Mesothelial cell of epicardium (in vitro differentiated cells): ENCODE results near the gene CRACR2A. TPM values are rescaled to one million over a fixed set of nuclear protein-coding genes. Genes with fewer than 3 reads are reported as not detected.

Source experiments
- DNase-seq, 2 experiments: peaks; one replicate each; pipeline ENCODE4 v3.0.0; 2021; ENCODE audit warnings: low spot score in 2 of 2; ENCODE audit not compliant: unreplicated experiment in 2 of 2
- H3K27ac Mint-ChIP-seq: 2 replicates; pipeline ENCODE4 v1.8.0; 2021; ENCODE audit warnings: mixed read lengths
- H3K27me3 Mint-ChIP-seq: 2 replicates; pipeline ENCODE4 v1.8.0; 2021; ENCODE audit warnings: low read depth, mixed read lengths
- H3K36me3 Mint-ChIP-seq: 2 replicates; pipeline ENCODE4 v1.8.0; 2021; ENCODE audit warnings: mixed read lengths
- H3K4me1 Mint-ChIP-seq: 2 replicates; pipeline ENCODE4 v1.8.0; 2021; ENCODE audit warnings: mixed read lengths
- H3K4me3 Mint-ChIP-seq: 2 replicates; pipeline ENCODE4 v1.8.0; 2021; ENCODE audit warnings: mild to moderate bottlenecking, moderate library complexity, mixed read lengths
- H3K9me3 Mint-ChIP-seq: 2 replicates; pipeline ENCODE4 v1.8.0; 2021; ENCODE audit warnings: mixed read lengths
- total RNA-seq: library from RNA; stranded (reverse); gene quantifications from 3 replicates; pipeline ENCODE4 v1.2.1, GENCODE V29; 2021
- TF ChIP-seq, protein P1 (sequence below): fragments of 200-600 bp; sonication (generic); IDR thresholded peaks from one replicate; pipeline ENCODE4 v1.5.0; 2021; ENCODE audit warnings: antibody characterized with exemption; ENCODE audit not compliant: unreplicated experiment

CRACR2A gene
- total RNA-seq, 1 donor from 2014 or later = 1.0 TPM

DNA sequence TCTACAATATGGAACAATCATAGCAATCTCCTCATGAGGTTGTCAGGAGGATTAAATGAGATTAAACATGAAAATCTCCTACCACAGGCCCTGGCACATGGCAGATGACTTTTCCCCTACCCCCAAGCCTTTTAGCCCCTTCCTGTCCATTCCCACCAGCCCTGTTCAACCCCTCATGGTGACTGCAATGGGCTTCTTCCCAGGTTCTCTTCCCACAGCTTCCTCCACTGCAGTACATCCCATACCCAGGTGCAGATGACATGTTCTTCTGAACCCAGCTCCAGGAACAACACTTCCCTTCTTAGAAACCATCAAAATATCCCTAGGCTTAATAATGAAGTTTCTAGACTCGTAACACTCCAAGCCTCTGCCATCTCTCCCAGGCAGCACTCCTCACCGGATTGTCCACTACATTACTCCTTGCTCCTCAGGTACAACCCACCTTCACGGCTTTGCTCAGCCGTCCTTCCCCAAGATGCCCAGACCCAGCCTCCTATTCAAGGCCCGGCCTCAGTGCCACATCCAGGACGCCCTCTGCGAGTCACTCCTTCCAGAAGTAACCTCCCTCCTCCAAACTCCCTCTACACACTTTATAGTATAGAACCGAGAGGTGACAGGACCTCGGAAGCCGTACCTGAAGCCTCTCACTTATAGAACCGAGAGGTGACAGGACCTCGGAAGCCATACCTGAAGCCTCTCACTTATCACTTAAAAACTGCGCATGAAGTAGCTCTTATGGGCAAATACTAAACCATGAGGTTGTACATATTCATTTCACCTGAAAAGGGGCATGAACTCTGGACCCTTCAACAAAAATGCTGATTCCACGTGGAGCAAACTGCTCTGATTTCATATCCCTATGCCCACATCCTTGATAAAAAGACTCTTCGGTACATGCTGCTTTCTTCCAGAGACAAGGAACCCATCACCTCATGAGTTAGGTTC lies 1.5 kb downstream of the CRACR2A start:
- DNase-seq = peak in 1 of 2 experiments; percentile 21
- peak overlapping the region; percentile 58 for H3K4me3 Mint-ChIP-seq
- TF ChIP-seq, protein P1, sequence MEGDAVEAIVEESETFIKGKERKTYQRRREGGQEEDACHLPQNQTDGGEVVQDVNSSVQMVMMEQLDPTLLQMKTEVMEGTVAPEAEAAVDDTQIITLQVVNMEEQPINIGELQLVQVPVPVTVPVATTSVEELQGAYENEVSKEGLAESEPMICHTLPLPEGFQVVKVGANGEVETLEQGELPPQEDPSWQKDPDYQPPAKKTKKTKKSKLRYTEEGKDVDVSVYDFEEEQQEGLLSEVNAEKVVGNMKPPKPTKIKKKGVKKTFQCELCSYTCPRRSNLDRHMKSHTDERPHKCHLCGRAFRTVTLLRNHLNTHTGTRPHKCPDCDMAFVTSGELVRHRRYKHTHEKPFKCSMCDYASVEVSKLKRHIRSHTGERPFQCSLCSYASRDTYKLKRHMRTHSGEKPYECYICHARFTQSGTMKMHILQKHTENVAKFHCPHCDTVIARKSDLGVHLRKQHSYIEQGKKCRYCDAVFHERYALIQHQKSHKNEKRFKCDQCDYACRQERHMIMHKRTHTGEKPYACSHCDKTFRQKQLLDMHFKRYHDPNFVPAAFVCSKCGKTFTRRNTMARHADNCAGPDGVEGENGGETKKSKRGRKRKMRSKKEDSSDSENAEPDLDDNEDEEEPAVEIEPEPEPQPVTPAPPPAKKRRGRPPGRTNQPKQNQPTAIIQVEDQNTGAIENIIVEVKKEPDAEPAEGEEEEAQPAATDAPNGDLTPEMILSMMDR = no peak
- H3K9me3 Mint-ChIP-seq = no peaks in the 10 kb centered on the region
- H3K27me3 Mint-ChIP-seq = peaks cover 22% of the 10 kb centered on the region
- H3K36me3 Mint-ChIP-seq = no peaks in the 10 kb centered on the region
- H3K4me1 Mint-ChIP-seq = peaks cover 7% of the 10 kb centered on the region
- H3K27ac Mint-ChIP-seq = no peak overlapping the region

GRCh38 chr12:3750616-3751015 lies 2.3 kb downstream of the CRACR2A start:
- H3K27ac Mint-ChIP-seq = no peak overlapping the region
- TF ChIP-seq, protein P1 = no peak
- peaks cover 7% of the 10 kb centered on the region for H3K4me1 Mint-ChIP-seq
- H3K27me3 Mint-ChIP-seq = peaks cover 22% of the 10 kb centered on the region
- H3K9me3 Mint-ChIP-seq = peaks cover 3% of the 10 kb centered on the region
- no peaks in the 10 kb centered on the region for H3K36me3 Mint-ChIP-seq
- peak in 1 of 2 experiments; percentile 29 for DNase-seq
- H3K4me3 Mint-ChIP-seq = no peak overlapping the region

- TF ChIP-seq, protein P1 = no peak
- H3K9me3 Mint-ChIP-seq = peaks cover 3% of the 10 kb centered on the region
- no peak overlapping the region for H3K27ac Mint-ChIP-seq
Observed at GRCh38 chr12:3748620-3749019, 4.3 kb downstream of the CRACR2A start.

GRCh38 chr12:3747976-3748619 lies 4.8 kb downstream of the CRACR2A start:
- peaks cover 3% of the 10 kb centered on the region for H3K9me3 Mint-ChIP-seq
- H3K4me3 Mint-ChIP-seq = no peak overlapping the region
- TF ChIP-seq, protein P1 = no peak
- peaks cover 24% of the 10 kb centered on the region for H3K27me3 Mint-ChIP-seq
- H3K36me3 Mint-ChIP-seq = no peaks in the 10 kb centered on the region
- no peaks in the 10 kb centered on the region for H3K4me1 Mint-ChIP-seq
- no peak overlapping the region for H3K27ac Mint-ChIP-seq
- peak in 1 of 2 experiments; percentile 32 for DNase-seq

More at GRCh38 chr12:3748620-3749019, 4.3 kb downstream of the CRACR2A start:
- DNase-seq = peak in 1 of 2 experiments; percentile 13
- H3K36me3 Mint-ChIP-seq = no peaks in the 10 kb centered on the region
- no peak overlapping the region for H3K4me3 Mint-ChIP-seq
- H3K27me3 Mint-ChIP-seq = peaks cover 24% of the 10 kb centered on the region
- peaks cover 4% of the 10 kb centered on the region for H3K4me1 Mint-ChIP-seq

DNA sequence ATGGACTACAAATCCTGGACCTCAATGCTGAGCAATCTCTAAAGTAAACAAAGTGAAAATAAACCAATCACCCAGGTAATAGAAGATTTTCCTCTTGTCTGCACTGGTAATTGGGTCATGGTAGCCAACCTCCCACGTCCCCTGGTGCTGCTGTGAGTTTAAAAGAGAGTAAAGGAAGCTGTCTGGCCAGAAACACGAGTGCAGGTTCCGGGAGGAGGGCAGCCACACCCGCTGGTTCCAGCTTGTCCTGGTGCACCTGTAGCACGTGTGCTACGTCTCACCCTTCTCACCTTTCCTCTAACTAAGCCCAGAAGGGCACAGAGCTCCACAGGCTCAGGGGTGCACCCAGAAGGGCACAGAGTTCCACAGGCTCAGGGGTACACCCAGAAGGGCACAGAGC lies 5.4 kb downstream of the CRACR2A start:
- no peak overlapping the region for H3K4me3 Mint-ChIP-seq
- peaks cover 3% of the 10 kb centered on the region for H3K9me3 Mint-ChIP-seq
- no peaks in the 10 kb centered on the region for H3K4me1 Mint-ChIP-seq
- no peak overlapping the region for H3K27ac Mint-ChIP-seq
- TF ChIP-seq, protein P1 = no peak
- no peak for DNase-seq
- H3K27me3 Mint-ChIP-seq = peaks cover 24% of the 10 kb centered on the region
- no peaks in the 10 kb centered on the region for H3K36me3 Mint-ChIP-seq
